GM12878 (cell line): Measurements from ENCODE around the gene SPOCD1. TPM values are rescaled to one million over a fixed set of nuclear protein-coding genes. Genes with fewer than 3 reads are reported as not detected.

Source experiments
- ATAC-seq: fragments of 200-7000 bp; cut with Tn5 transposase; 3 replicates; pipeline ENCODE4 v1.9.1; 2020; ENCODE audit warnings: mild to moderate bottlenecking, moderate library complexity
- BruUV-seq: library from RNA; stranded (reverse); fragments of 400-500 nt; replicated peaks from 2 replicates; lab custom pipeline; 2021; lab: Mats Ljungman, UMichigan
- CTCF ChIA-PET: fragments of 300-600 bp; sonication (Branson Sonifier 250); formaldehyde crosslinking; extraction: SDS; loops from one replicate; lab custom pipeline; 2021; ENCODE audit warnings: inconsistent platforms; lab: Yijun Ruan, JAX
- POLR2A ChIA-PET: fragments of 350-600 bp; formaldehyde crosslinking; extraction: SDS; loops from one replicate; lab custom pipeline; 2021; ENCODE audit warnings: inconsistent platforms; lab: Charles Lee
- RAD21 ChIA-PET: fragments of 300-600 bp; sonication (Branson Sonifier 250); formaldehyde crosslinking; loops from one replicate; lab custom pipeline; 2023; ENCODE audit warnings: antibody characterized with exemption; ENCODE audit not compliant: unreplicated experiment; lab: Charles Lee
- SMC1A ChIA-PET: fragments of 300-600 bp; sonication (Branson Sonifier 250); formaldehyde crosslinking; loops from one replicate; lab custom pipeline; 2023; ENCODE audit not compliant: unreplicated experiment, uncharacterized antibody; lab: Charles Lee
- DNase-seq: peaks from one replicate; pipeline ENCODE4 v3.0.0-alpha.2; 2011; ENCODE audit warnings: low read depth, low spot score
- FAIRE-seq: peaks from 3 replicates; lab custom pipeline; 2011; peaks lifted over from hg19 to GRCh38; lab: Jason Lieb, UNC
- H2AFZ ChIP-seq: 2 replicates; pipeline ENCODE4 v1.6.0; 2011; ENCODE audit warnings: low read depth, low read length, control low read depth; ENCODE audit not compliant: control insufficient read depth
- H3K27ac ChIP-seq: 2 replicates; pipeline ENCODE4 v1.5.1; 2011; ENCODE audit warnings: control low read depth; ENCODE audit not compliant: control insufficient read depth, insufficient read depth
- H3K27me3 ChIP-seq, 2 experiments: replicated peaks in 1 of 2; 2 replicates each; pipeline versions ENCODE4 v1.6.0 to v1.6.1; 2011; ENCODE audit warnings: low read length in 1 of 2; ENCODE audit not compliant: control insufficient read depth in 2 of 2, insufficient read depth in 2 of 2
- H3K36me3 ChIP-seq, 2 experiments: 2 replicates each; pipeline ENCODE4 v1.5.1; 2011; ENCODE audit warnings: low read length in 1 of 2; ENCODE audit not compliant: control insufficient read depth in 2 of 2, insufficient read depth in 2 of 2
- H3K4me1 ChIP-seq: 2 replicates; pipeline ENCODE4 v1.6.1; 2011; ENCODE audit warnings: mild to moderate bottlenecking, low read length, moderate library complexity, mixed read lengths; ENCODE audit not compliant: control insufficient read depth, insufficient read depth
- H3K4me2 ChIP-seq: 2 replicates; pipeline ENCODE4 v1.6.0; 2011; ENCODE audit warnings: control low read depth; ENCODE audit not compliant: control insufficient read depth, insufficient read depth
- H3K4me3 ChIP-seq: fragments of 200-600 bp; sonication (generic); 2 replicates; pipeline ENCODE4 v1.5.1; 2016
- H3K79me2 ChIP-seq: 2 replicates; pipeline ENCODE4 v1.6.0; 2011; ENCODE audit warnings: low read length; ENCODE audit not compliant: control insufficient read depth, insufficient read depth
- H3K9ac ChIP-seq: 2 replicates; pipeline ENCODE4 v1.8.0; 2011; ENCODE audit warnings: low read length, control low read depth, mixed read lengths; ENCODE audit not compliant: control insufficient read depth, insufficient read depth
- H3K9me3 ChIP-seq: replicated peaks from 3 replicates; pipeline ENCODE4 v1.5.1; 2011; ENCODE audit warnings: mild to moderate bottlenecking, low read length; ENCODE audit not compliant: control insufficient read depth, insufficient read depth
- H4K20me1 ChIP-seq: 2 replicates; pipeline ENCODE4 v1.6.0; 2011; ENCODE audit not compliant: control insufficient read depth, insufficient read depth
- ASH2L ChIP-seq: fragments of 300-600, 200-600 bp; sonication (generic); IDR thresholded peaks from 2 replicates; pipeline ENCODE4 v1.6.1; 2017; ENCODE audit warnings: low read depth, mild to moderate bottlenecking, borderline replicate concordance
- E2F4 ChIP-seq: IDR thresholded peaks from 2 replicates; pipeline ENCODE4 v1.6.1; 2012; ENCODE audit warnings: low read depth, low read length, improper control_type of control experiment
- FOXM1 ChIP-seq: IDR thresholded peaks from 2 replicates; pipeline ENCODE4 v1.6.1; 2012; ENCODE audit warnings: low read depth, mild to moderate bottlenecking, inconsistent platforms, low read length, moderate library complexity
- GABPA ChIP-seq: IDR thresholded peaks from 2 replicates; pipeline ENCODE4 v1.6.1; 2014; ENCODE audit warnings: antibody characterized with exemption, low read depth, mild to moderate bottlenecking, inconsistent platforms
- MEF2B ChIP-seq: fragments of 450-650 bp; IDR thresholded peaks from 2 replicates; pipeline ENCODE4 v1.6.1; 2018; ENCODE audit warnings: mild to moderate bottlenecking, moderate library complexity; ENCODE audit not compliant: partially characterized antibody, poor library complexity, severe bottlenecking
- MLLT1 ChIP-seq: fragments of 450-650 bp; IDR thresholded peaks from 2 replicates; pipeline ENCODE4 v1.6.1; 2016; ENCODE audit warnings: mild to moderate bottlenecking
- MYB ChIP-seq: fragments of 150-350 bp; IDR thresholded peaks from 2 replicates; pipeline ENCODE4 v1.6.1; 2014; ENCODE audit warnings: mild to moderate bottlenecking, low read depth, low read length, borderline replicate concordance
- NBN ChIP-seq: fragments of 450-650 bp; IDR thresholded peaks from 2 replicates; pipeline ENCODE4 v1.6.1; 2016
- NFIC ChIP-seq: IDR thresholded peaks from 2 replicates; pipeline ENCODE4 v1.6.1; 2012; ENCODE audit warnings: low read depth, mild to moderate bottlenecking, inconsistent platforms, low read length, moderate library complexity
- SREBF2 ChIP-seq: IDR thresholded peaks from 2 replicates; pipeline ENCODE4 v1.6.1; 2012; ENCODE audit warnings: mild to moderate bottlenecking, low read length
- TBL1XR1 ChIP-seq: IDR thresholded peaks from 2 replicates; pipeline ENCODE4 v1.6.1; 2012; ENCODE audit warnings: low read depth, low read length, improper control_type of control experiment
- ZBTB4 ChIP-seq: fragments of 450-650 bp; formaldehyde crosslinking; IDR thresholded peaks from 2 replicates; pipeline ENCODE4 v1.4.0; 2022; ENCODE audit warnings: mild to moderate bottlenecking, moderate library complexity
- ZNF274 ChIP-seq: IDR thresholded peaks from one replicate; pipeline ENCODE4 v1.8.0; 2011; ENCODE audit not compliant: insufficient read length, insufficient read depth
- WGBS: methylation state at CpG from one replicate; pipeline ENCODE4 v1.1.6; 2016; ENCODE audit warnings: low lambda C conversion rate; ENCODE audit not compliant: insufficient replicate concordance, insufficient coverage; ENCODE audit errors: missing lambda C conversion rate; 5-methylcytosine and 5-hydroxymethylcytosine counted together
- in situ Hi-C: fragments of 300-500 bp; cut with MboI; formaldehyde crosslinking; loops from 9 replicates; pipeline ENCODE4 v1.14.3; 2018; ENCODE audit warnings: mixed read lengths
- intact Hi-C: fragments of 100-400 bp; cut with micrococcal nuclease; formaldehyde crosslinking; loops from one replicate; pipeline ENCODE4 v1.14.2; 2022; ENCODE audit not compliant: unreplicated experiment
- polyA plus RNA-seq, 11 experiments: library from polyadenylated mRNA; depleted of rRNA in 4 of 11; unstranded in 6 of 11; stranded (reverse) in 5 of 11; fragments of >200 nt; fragmentation: Nextera tagmentation in 4 of 11; fragmentation: Illumina TruSeq in 1 of 11; extraction: Ambion mirVana in 4 of 11; extraction: Trizol in 1 of 11; gene quantifications; 1 replicate in 1 of 11; 2 replicates in 10 of 11; pipeline versions ENCODE4 v1.2.1 to v1.2.3, GENCODE V29; 2011 to 2016; ENCODE audit warnings: inconsistent platforms in 2 of 11, missing spikeins in 2 of 11, low read depth in 1 of 11
- total RNA-seq, 4 experiments: library from RNA; depleted of rRNA in 3 of 4; stranded (reverse); fragments of >200 nt in 3 of 4; fragmentation: Illumina TruSeq in 1 of 4; extraction: Trizol in 1 of 4; gene quantifications; 2 replicates each; pipeline versions ENCODE4 v1.2.1 to v1.2.3, GENCODE V29; 2013 to 2021

SPOCD1 gene
- total and polyA plus RNA-seq, 10 of the 15 experiments (the other 5 are each of a cell fraction or from before 2014, with no cell fraction given): 0.02 to 0.65 (median 0.13) TPM; not detected in 4

GRCh38 chr1:31742462-31743212 lies 73.2 kb downstream of the SPOCD1 start:
- CTCF ChIA-PET: interaction anchor here (1.4 kb wide), 1 partner anchor 46 kb away, joined by 4 read pairs; no protein-coding TSS in a partner anchor
- in situ Hi-C loops: no loop called here
- RAD21 ChIA-PET: no interaction called here
- Histone ChIP-seq H3K36me3 (no peaks in the 10 kb centered on the region), H4K20me1 (no peaks in the 10 kb centered on the region), H3K9me3 (no peaks in the 10 kb centered on the region), H3K4me1 (peaks cover 17% of the 10 kb centered on the region), H3K9ac (no peak overlapping the region), H3K4me2 (no peak overlapping the region), H3K27ac (no peak overlapping the region), H2AFZ (no peak overlapping the region), H3K4me3 (no peak overlapping the region), H3K79me2 (no peaks in the 10 kb centered on the region), H3K27me3 (peaks cover 0 to 2% of the 10 kb centered on the region in 2 experiments; a peak in 1 of 4 replicates)
- SMC1A ChIA-PET: no interaction called here
- ATAC-seq: no peak
- no peak for TF ChIP-seq ZNF274
- no peak for TF ChIP-seq E2F4
- no peak for TF ChIP-seq NFIC
- TF ChIP-seq ASH2L: no peak
- no peak for TF ChIP-seq FOXM1
- TF ChIP-seq MLLT1: no peak
- TF ChIP-seq MEF2B: no peak
- TF ChIP-seq MYB: no peak
- no peak for TF ChIP-seq ZBTB4 (CRISPR knock-in tag)
- no peak for TF ChIP-seq GABPA
- no peak for TF ChIP-seq TBL1XR1
- TF ChIP-seq SREBF2: no peak
- no peak for TF ChIP-seq NBN
- no peak for FAIRE-seq
- intact Hi-C loops: no loop called here
- POLR2A ChIA-PET: no interaction called here
- 52% methylated on average over 32 of the region's 32 CpGs for WGBS
- no peak for DNase-seq
- no TSS peak for BruUV-seq
